SK-N-SH treated with all-trans-retinoic acid at 6 μM for 48 hours (cell line): ENCODE results near the gene CGB2.

Source experiments
- PPARA ChIP-seq: fragments of 250-450 bp; sonication (Bioruptor Pico); IDR thresholded peaks from 2 replicates; pipeline ENCODE4 v1.5.0; 2020; ENCODE audit warnings: mild to moderate bottlenecking, borderline replicate concordance
- ZFP3 ChIP-seq: fragments of 250-450 bp; sonication (Bioruptor Pico); IDR thresholded peaks from 2 replicates; pipeline ENCODE4 v1.5.0; 2020; ENCODE audit warnings: mild to moderate bottlenecking, moderate library complexity
- ZFP30 ChIP-seq: fragments of 450-650 bp; formaldehyde crosslinking; IDR thresholded peaks from 2 replicates; pipeline ENCODE4 v1.5.0; 2022; ENCODE audit warnings: mild to moderate bottlenecking, moderate library complexity
- ZNF70 ChIP-seq: fragments of 450-650 bp; formaldehyde crosslinking; IDR thresholded peaks from 2 replicates; pipeline ENCODE4 v1.5.0; 2020; ENCODE audit warnings: mild to moderate bottlenecking, moderate library complexity

DNA sequence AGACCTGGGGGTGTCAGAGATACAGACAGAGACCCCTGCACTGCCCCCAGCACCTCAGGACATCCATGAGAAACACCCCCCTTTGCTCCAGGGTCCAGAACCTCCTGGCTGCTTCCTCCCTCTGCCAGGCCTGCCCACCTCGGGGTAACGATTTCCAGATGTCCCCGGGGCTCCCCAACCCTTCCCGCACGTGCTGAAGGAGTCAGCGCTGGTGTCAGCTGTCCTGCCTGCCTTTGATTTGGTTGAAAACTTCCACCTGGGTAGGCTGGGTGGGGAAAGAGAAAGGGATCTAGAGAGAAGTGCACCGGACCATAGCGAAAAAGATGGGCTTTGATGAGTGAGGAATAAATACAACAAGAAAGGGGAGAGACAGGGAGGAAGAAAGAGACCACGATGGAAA is 27.4 kb downstream of the CGB2 start:
- TF ChIP-seq PPARA (CRISPR knock-in tag) (no peak), ZNF70 (CRISPR knock-in tag) (no peak), ZFP3 (CRISPR knock-in tag) (no peak), ZFP30 (CRISPR knock-in tag) (no peak)
